Neural cell (in vitro differentiated cells): ENCODE measurements around the gene FRY. TPM values are rescaled to one million over a fixed set of nuclear protein-coding genes. Genes with fewer than 3 reads are reported as not detected.

Source experiments
- H2AFZ ChIP-seq: fragments of 200-600, 300-800 bp; sonication (generic), shearing (Covaris generic); 2 replicates; pipeline ENCODE4 v1.6.0; 2014; ENCODE audit warnings: low read depth, mild to moderate bottlenecking, antibody characterized with exemption, low read length, moderate library complexity
- H3F3A ChIP-seq: fragments of 200-600 bp; shearing (Covaris generic); 2 replicates; pipeline ENCODE4 v1.6.1; 2016; ENCODE audit warnings: mild to moderate bottlenecking, moderate library complexity, mixed read lengths, antibody characterized with exemption, low read length; ENCODE audit not compliant: insufficient read depth, poor library complexity, severe bottlenecking
- H3K27ac ChIP-seq: fragments of 200-600, 300-800 bp; sonication (generic), shearing (Covaris generic); 2 replicates; pipeline ENCODE4 v1.5.1; 2014; ENCODE audit warnings: mild to moderate bottlenecking, low read length, moderate library complexity
- H3K27me3 ChIP-seq: fragments of 300-800, 200-600 bp; sonication (generic), shearing (Covaris generic); 2 replicates; pipeline ENCODE4 v1.6.0; 2014; ENCODE audit warnings: mild to moderate bottlenecking, low read depth, low read length, moderate library complexity; ENCODE audit not compliant: insufficient read depth
- H3K36me3 ChIP-seq: fragments of 300-800, 200-600 bp; sonication (generic), shearing (Covaris generic); 2 replicates; pipeline ENCODE4 v1.5.1; 2014; ENCODE audit warnings: mild to moderate bottlenecking, antibody characterized with exemption, low read length, moderate library complexity; ENCODE audit not compliant: insufficient read depth
- H3K4me2 ChIP-seq: fragments of 300-800, 200-600 bp; sonication (generic), shearing (Covaris generic); 2 replicates; pipeline ENCODE4 v1.6.0; 2014; ENCODE audit warnings: mild to moderate bottlenecking, low read length
- H3K4me3 ChIP-seq: fragments of 300-800, 200-600 bp; sonication (generic), shearing (Covaris generic); 2 replicates; pipeline ENCODE4 v1.5.1; 2014; ENCODE audit warnings: mild to moderate bottlenecking, low read length, moderate library complexity
- H3K79me2 ChIP-seq: fragments of 200-600 bp; shearing (Covaris generic); replicated peaks from 2 replicates; pipeline ENCODE4 v1.6.0; 2014; ENCODE audit warnings: mild to moderate bottlenecking, low read length, moderate library complexity; ENCODE audit not compliant: insufficient read depth
- H3K9ac ChIP-seq: fragments of 300-800, 200-600 bp; sonication (generic), shearing (Covaris generic); 2 replicates; pipeline ENCODE4 v1.6.1; 2016; ENCODE audit warnings: mild to moderate bottlenecking, low read length, mixed read lengths
- H3K9me2 ChIP-seq: fragments of 200-600 bp; shearing (Covaris generic); 2 replicates; pipeline ENCODE4 v1.6.1; 2016; ENCODE audit warnings: mild to moderate bottlenecking, low read length, mixed read lengths; ENCODE audit not compliant: insufficient read depth
- H3K9me3 ChIP-seq: fragments of 200-600, 300-800 bp; sonication (generic), shearing (Covaris generic); 2 replicates; pipeline ENCODE4 v1.6.1; 2016; ENCODE audit warnings: mild to moderate bottlenecking, mixed run types, low read length, moderate library complexity, mixed read lengths
- H4K20me1 ChIP-seq: fragments of 200-600 bp; shearing (Covaris generic); 2 replicates; pipeline ENCODE4 v1.6.1; 2016; ENCODE audit warnings: mild to moderate bottlenecking, mixed run types; ENCODE audit not compliant: insufficient read depth
- CTCF ChIP-seq: fragments of 450-650 bp; IDR thresholded peaks from 2 replicates; pipeline ENCODE4 v1.5.1; 2014; ENCODE audit warnings: antibody characterized with exemption, mild to moderate bottlenecking, moderate library complexity; ENCODE audit not compliant: poor library complexity, severe bottlenecking
- EP300 ChIP-seq: fragments of 450-650 bp; conservative IDR thresholded peaks from 2 replicates; pipeline ENCODE4 v1.6.1; 2014; ENCODE audit warnings: antibody characterized with exemption, mild to moderate bottlenecking, moderate library complexity; ENCODE audit not compliant: poor library complexity, severe bottlenecking
- EZH2 ChIP-seq: fragments of 200-600, 300-800 bp; shearing (Covaris generic), sonication (generic); IDR thresholded peaks from 2 replicates; pipeline ENCODE4 v1.6.1; 2014; ENCODE audit warnings: antibody characterized with exemption, low read length, borderline replicate concordance, mild to moderate bottlenecking; ENCODE audit not compliant: insufficient read depth, poor library complexity, severe bottlenecking
- MXI1 ChIP-seq: fragments of 450-650 bp; conservative IDR thresholded peaks from 2 replicates; pipeline ENCODE4 v1.6.1; 2014; ENCODE audit warnings: antibody characterized with exemption, mild to moderate bottlenecking; ENCODE audit not compliant: poor library complexity, severe bottlenecking
- POLR2AphosphoS5 ChIP-seq: IDR thresholded peaks from 2 replicates; pipeline ENCODE4 v1.6.1; 2012
- RAD21 ChIP-seq: fragments of 450-650 bp; conservative IDR thresholded peaks from 2 replicates; pipeline ENCODE4 v1.6.1; 2014; ENCODE audit warnings: antibody characterized with exemption, mild to moderate bottlenecking, moderate library complexity
- REST ChIP-seq: IDR thresholded peaks from 2 replicates; pipeline ENCODE4 v1.6.1; 2012; ENCODE audit warnings: borderline replicate concordance
- SMC3 ChIP-seq: fragments of 450-650 bp; conservative IDR thresholded peaks from 2 replicates; pipeline ENCODE4 v1.6.1; 2014; ENCODE audit warnings: antibody characterized with exemption, mild to moderate bottlenecking, moderate library complexity; ENCODE audit not compliant: poor library complexity
- TAF1 ChIP-seq: IDR thresholded peaks from 2 replicates; pipeline ENCODE4 v1.6.1; 2012; ENCODE audit warnings: low read depth
- polyA plus RNA-seq: library from polyadenylated mRNA; depleted of rRNA; stranded (reverse); fragments of >200 nt; gene quantifications from 2 replicates; pipeline ENCODE4 v1.2.3, GENCODE V29; 2014

FRY gene
- polyA plus RNA-seq, 1 donor from 2014 or later = 49.3 TPM

- H3K36me3 ChIP-seq = peaks cover 31% of the 10 kb centered on the region
- no peak overlapping the region for H3K4me2 ChIP-seq
- no peak overlapping the region for H3K27ac ChIP-seq
- H3K27me3 ChIP-seq = no peaks in the 10 kb centered on the region
- H3K79me2 ChIP-seq = no peaks in the 10 kb centered on the region
- no peak overlapping the region for H2AFZ ChIP-seq
- no peaks in the 10 kb centered on the region for H3K9me3 ChIP-seq
- no peaks in the 10 kb centered on the region for H3F3A ChIP-seq
- H3K4me3 ChIP-seq = no peak overlapping the region
- TF ChIP-seq POLR2AphosphoS5 (no peak), EZH2 (no peak), RAD21 (no peak), REST (no peak), EP300 (no peak), CTCF (no peak), TAF1 (no peak), SMC3 (no peak)
- H3K9me2 ChIP-seq = no peaks in the 10 kb centered on the region
- no peak overlapping the region for H3K9ac ChIP-seq
- H4K20me1 ChIP-seq = no peaks in the 10 kb centered on the region
These were observed 134.2 kb downstream of the FRY start for GRCh38 chr13:32165796-32166195.

GRCh38 chr13:32168131-32168530 lies 136.6 kb downstream of the FRY start:
- Histone ChIP-seq H3K79me2 (no peaks in the 10 kb centered on the region), H2AFZ (no peak overlapping the region), H3K36me3 (peaks cover 29% of the 10 kb centered on the region), H3K9me2 (no peaks in the 10 kb centered on the region), H3K27me3 (no peaks in the 10 kb centered on the region), H3K9ac (no peak overlapping the region), H4K20me1 (no peaks in the 10 kb centered on the region), H3F3A (no peaks in the 10 kb centered on the region), H3K4me3 (no peak overlapping the region), H3K4me2 (no peak overlapping the region), H3K27ac (no peak overlapping the region), H3K9me3 (no peaks in the 10 kb centered on the region)
- no peak for TF ChIP-seq RAD21
- no peak for TF ChIP-seq SMC3
- TF ChIP-seq CTCF = no peak
- TF ChIP-seq EZH2 = no peak
- TF ChIP-seq MXI1 = no peak
- TF ChIP-seq POLR2AphosphoS5 = no peak
- TF ChIP-seq EP300 = no peak
- no peak for TF ChIP-seq REST
- TF ChIP-seq TAF1 = no peak
